Effector CD8-positive, alpha-beta T cell (primary cell): ENCODE data around the gene CMC1.
"Not testable (repeated sequence)": the region's sequence is repeated elsewhere in the genome, so short reads cannot be mapped to it uniquely, and the experiment has no call there.

Experiments used
- DNase-seq: peaks from one replicate; lab custom pipeline; 2025; lab: John Stamatoyannopoulos, UW

Gene CMC1

DNA sequence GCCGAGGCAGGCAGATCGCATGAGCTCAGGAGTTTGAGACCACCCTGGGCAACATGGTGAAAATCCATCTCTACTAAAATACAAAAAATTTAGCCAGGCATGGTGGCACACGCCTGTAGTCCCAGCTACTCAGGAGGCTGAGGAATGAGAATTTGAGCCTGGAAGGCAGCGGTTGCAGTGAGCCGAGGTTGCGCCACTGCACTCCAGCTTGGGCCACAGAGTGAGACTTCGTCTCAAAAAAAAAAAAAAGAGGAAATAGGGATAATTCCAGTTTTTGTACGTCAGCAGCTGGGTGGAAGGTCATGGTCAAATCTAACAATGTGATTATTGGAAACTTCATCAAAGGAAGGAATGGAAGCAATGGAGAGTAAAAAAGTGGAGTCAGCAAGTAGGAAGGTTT, 3.1 kb downstream of the CMC1 start:
- DNase-seq = no peak

DNA sequence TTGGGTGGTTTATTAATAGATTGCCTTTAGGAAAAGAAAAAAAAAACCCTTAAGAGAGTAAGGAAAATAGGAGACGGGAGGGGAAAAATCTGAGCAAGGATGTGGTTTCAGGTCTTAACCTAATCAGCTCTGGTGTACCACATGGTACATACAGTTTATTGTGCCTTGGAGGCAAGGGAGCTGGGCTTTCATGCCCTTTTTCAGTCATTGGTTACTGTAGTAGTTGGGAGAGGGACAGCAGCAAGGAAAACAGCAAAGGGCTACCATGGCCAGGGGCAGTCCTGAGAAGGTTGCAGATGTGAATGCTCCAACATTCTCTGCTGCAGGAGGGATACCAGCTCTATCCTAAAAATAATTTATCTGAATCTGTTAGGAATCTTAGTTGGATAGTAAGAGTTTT, 5.9 kb downstream of the CMC1 start:
- no peak for DNase-seq

DNA sequence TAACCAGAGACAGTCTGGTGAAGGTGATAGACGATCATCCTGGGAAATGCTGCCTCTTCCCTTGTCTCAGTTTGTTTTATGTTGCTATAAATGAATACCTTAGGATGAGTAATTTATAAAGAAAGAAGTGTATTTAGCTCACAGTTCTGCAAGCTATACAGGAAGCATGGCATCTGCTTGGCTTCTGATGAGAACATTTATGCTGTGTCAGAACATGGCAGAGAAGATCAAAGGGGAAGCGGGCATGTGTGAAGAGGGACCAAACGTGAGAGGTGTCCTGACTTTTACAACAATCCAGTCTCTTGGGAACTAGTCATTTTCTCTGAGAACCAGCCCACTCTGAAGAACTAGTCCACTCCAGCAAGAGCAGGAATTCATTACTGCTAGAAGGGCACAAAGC, 9.6 kb downstream of the CMC1 start:
- no peak for DNase-seq

DNA sequence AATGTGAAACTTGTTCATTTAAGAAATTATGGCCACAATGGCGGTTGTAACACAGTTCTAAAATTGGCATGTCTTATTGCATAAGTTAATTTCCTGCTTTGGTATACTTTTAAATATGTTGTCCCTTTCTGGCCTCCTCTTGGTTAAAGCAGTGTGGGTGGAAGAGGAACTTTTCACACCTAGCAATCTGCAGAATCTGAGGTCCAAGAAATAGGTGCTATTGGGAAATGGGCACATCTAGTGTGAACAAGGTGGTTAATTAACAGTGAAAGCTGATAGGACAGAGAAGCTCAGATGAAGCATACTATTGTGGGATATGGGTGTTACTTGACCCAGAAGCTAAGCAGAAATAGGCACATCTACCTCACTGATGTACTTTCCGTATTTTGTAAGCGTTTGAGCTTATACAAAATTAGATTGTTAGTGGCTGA, 10.6 kb downstream of the CMC1 start:
- DNase-seq = no peak

- no peak for DNase-seq
Measured at GRCh38 chr3:28253040-28253715, 11.8 kb downstream of the CMC1 start.

- no peak for DNase-seq
Measured at GRCh38 chr3:28262001-28262400, 20.6 kb downstream of the CMC1 start.

DNA sequence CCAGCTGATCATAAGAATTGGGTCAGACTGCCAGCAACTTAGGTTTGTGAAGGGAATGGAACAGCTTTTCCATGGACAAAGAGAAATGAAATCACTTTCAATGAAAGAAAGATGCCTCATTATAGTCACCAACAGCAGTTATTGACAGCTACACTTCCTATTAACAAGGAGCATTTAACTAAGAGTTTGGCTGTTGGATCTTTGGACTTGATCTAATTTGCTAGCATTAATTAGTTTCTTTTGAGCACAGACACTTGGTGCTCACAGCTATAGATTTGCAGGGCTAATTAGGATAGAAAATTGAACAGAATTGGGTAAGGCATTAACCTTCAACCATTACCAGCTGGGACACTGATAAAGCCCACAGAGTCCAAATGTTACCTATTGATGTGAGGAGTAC, 24.2 kb downstream of the CMC1 start:
- no peak for DNase-seq

DNA sequence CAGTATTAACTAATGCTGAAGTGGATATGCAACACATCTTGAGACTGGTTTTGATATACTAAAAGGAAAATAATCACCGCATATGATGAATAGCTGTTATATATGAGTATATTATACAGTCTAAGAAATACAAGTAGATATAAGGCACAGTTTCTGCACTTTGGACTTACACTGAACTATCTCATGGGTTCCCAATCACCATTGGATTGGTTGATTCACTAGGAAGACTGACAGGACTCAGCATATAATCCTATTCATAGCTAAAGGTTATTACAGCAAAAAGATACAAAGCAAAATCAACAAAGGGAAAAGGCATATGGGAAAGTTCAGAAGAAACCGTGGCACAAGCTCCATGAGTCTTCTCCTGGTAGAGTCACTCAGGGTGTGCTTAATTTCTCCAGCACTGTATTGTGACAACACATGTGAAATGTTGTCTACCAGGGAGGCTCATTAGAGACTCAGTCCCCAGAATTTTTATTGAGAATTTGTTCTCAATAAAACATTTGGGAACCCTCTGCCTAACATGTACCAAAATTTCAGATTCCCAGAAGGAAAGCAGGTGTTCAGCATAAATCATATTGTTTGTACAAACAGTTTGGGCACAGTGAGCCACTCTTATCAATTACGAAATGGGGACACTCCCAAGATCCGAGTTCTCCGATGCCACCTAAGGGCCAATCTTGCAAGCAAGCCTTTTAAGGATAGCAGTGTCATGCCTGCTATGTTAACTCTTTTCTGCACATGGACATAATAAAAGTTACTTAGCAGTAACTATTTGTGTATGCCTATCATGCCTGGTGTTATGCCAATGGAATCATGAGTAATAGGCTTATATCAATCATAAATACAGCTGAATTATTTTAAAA, 26.8 kb downstream of the CMC1 start:
- DNase-seq = no peak

- DNase-seq = no peak
Measured at GRCh38 chr3:28268989-28269388, 27.6 kb downstream of the CMC1 start.

GRCh38 chr3:28269884-28270283, 28.5 kb downstream of the CMC1 start:
- not testable (repeated sequence) for DNase-seq

DNA sequence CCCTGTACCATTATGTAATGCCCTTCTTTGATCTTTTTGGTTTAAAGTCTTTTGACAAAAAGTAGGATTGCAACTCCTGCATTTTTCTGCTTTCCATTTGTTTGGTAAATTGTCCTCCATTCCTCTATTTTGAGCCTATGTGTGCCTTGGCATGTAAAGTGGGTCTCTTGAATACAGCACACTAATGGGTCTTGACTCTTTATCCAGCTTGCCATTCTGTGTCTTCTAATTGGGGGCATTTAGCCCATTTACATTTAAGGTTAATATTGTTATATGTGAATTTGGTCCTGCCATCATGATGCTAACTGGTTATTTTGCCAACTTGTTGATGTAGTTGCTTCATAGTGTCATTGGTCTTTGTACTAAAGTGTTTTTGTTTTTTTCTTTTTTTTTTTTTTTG, 32.4 kb downstream of the CMC1 start:
- no peak for DNase-seq

DNA sequence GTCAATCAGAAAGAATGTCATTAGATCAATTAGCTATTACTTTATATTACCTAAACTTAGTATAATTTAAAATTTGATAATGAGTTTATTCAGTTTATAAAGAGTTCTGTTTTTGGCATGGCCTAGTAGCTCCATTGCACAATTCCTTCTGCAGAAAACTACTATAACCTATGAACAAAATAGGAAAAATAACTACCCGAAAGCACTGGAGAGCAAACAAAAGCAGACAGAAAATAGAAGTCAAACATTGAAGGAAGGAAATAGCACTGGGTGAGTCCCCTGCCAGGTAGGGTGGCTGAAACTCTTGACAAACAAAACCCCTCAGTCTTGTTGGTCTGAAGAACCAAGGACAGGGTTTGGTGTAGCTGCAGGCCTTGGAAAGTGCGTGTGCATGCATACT, 37.5 kb downstream of the CMC1 start:
- no peak for DNase-seq

GRCh38 chr3:28279770-28280169, 38.4 kb downstream of the CMC1 start:
- DNase-seq = no peak

GRCh38 chr3:28280781-28281180, 39.4 kb downstream of the CMC1 start:
- DNase-seq = no peak

GRCh38 chr3:28286595-28286994, 45.2 kb downstream of the CMC1 start:
- DNase-seq = no peak

DNA sequence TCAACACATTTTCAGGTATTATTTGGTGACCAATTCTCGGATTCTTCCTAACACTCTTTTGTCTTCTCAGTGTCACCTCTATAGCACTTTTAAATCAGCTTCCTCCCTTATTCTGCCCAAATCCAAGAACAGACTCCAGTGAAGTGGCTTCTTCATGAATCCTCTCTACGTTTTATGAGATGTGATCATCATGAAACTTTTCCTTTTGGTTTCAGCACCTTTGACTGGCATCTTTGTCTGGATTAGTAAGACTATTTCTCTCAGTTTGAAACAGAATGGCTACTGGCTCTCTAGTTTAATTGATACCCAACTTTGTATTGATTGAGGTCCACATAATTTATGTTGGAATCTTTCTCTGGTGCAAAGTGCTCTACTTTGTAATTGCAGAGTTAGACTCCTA, 45.6 kb downstream of the CMC1 start:
- no peak for DNase-seq

DNA sequence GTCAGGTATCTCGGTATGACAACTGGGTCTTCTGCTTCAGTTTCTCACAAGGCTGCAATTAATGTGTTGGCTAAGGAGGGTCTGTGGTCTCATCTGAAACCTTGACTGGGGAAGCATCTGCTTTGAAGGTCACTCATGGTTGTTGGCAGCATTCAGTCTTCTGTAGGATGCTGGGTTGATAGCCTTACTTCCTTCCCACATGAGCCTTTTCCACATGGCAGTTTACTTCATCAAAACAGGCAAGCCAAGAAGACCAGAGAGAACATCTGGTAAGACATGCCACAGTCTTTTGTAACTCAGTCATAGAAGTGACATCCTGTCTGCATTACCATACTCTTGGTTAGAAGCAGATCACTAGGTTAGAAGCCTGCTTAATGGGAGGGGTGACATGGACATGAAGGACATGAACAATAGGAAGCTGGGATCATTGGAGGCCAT, 49.5 kb downstream of the CMC1 start:
- no peak for DNase-seq

DNA sequence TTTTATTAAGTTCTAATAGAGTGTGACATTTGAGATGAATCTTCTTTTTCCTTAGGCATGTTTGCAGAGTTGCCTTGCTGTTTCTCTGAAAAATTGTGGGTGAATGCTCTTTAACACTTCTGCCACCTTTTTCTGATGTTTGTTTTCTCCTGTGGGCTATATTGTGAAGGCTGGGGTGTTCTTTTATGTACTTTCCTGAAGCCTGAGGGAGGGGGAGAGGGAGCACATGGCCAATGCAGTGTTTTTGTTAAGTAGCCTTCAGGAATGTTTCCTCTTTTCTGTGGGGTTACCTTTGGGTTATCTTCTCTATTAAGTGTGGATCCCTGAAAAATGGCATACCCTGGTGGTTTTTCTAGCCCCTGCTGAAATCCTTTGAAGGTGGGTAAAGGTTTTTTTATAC, 50.2 kb downstream of the CMC1 start:
- no peak for DNase-seq

GRCh38 chr3:28292622-28293021, 51.2 kb downstream of the CMC1 start:
- DNase-seq = no peak

- no peak for DNase-seq
Measured at GRCh38 chr3:28294667-28295413, 53.4 kb downstream of the CMC1 start.

GRCh38 chr3:28295898-28296490, 54.6 kb downstream of the CMC1 start:
- no peak for DNase-seq

GRCh38 chr3:28299705-28300104, 58.3 kb downstream of the CMC1 start:
- no peak for DNase-seq
